NCI-H1930 (cell line): Measurements from ENCODE around the gene STK25.
"Not testable (repeated sequence)": the region's sequence is repeated elsewhere in the genome, so short reads cannot be mapped to it uniquely, and the experiment has no call there.

Experiments used
- DNase-seq, 2 experiments: peaks; one replicate each; lab custom pipeline; 2025; lab: John Stamatoyannopoulos, UW

STK25 gene

GRCh38 chr2:241539616-241540374, 31.4 kb upstream of the STK25 start:
- DNase-seq: no peak

GRCh38 chr2:241538838-241539615, 30.6 kb upstream of the STK25 start:
- DNase-seq: no peak

- DNase-seq: no peak
Measured at GRCh38 chr2:241535871-241536655, 27.7 kb upstream of the STK25 start.

GRCh38 chr2:241534701-241535375, 26.5 kb upstream of the STK25 start:
- DNase-seq: no peak

GRCh38 chr2:241534293-241534692, 25.9 kb upstream of the STK25 start:
- no peak for DNase-seq

- no peak for DNase-seq
Measured at GRCh38 chr2:241532733-241533601, 24.6 kb upstream of the STK25 start.

GRCh38 chr2:241532168-241532567, 23.8 kb upstream of the STK25 start:
- no peak for DNase-seq

- no peak for DNase-seq
Measured at GRCh38 chr2:241531161-241531722, 22.9 kb upstream of the STK25 start.

- no peak for DNase-seq
Measured at GRCh38 chr2:241530571-241530970, 22.2 kb upstream of the STK25 start.

GRCh38 chr2:241525818-241526780, 17.7 kb upstream of the STK25 start:
- not testable (repeated sequence) for DNase-seq

GRCh38 chr2:241522477-241522876, 14.1 kb upstream of the STK25 start:
- no peak for DNase-seq

- no peak for DNase-seq
Measured at GRCh38 chr2:241519669-241520068, 11.3 kb upstream of the STK25 start.

- no peak for DNase-seq
Measured at GRCh38 chr2:241517297-241517696, 8.9 kb upstream of the STK25 start.

- no peak for DNase-seq
Measured at GRCh38 chr2:241516520-241516965, 8.2 kb upstream of the STK25 start.

- no peak for DNase-seq
Measured at GRCh38 chr2:241514986-241515737, 6.8 kb upstream of the STK25 start.

- DNase-seq: no peak
Measured at GRCh38 chr2:241514553-241514952, 6.2 kb upstream of the STK25 start.

- DNase-seq: no peak
Measured at GRCh38 chr2:241511091-241511741, 2.8 kb upstream of the STK25 start.

GRCh38 chr2:241509155-241509784, 886 bp upstream of the STK25 start:
- no peak for DNase-seq
